ENCODE data around the gene RAD23B. TPM values are rescaled to one million over a fixed set of nuclear protein-coding genes. Genes with fewer than 3 reads are reported as not detected.

Gene RAD23B
- total and polyA plus RNA-seq, 2 of the 13 experiments (the other 11 are each of a cell fraction or from before 2014, with no cell fraction given): 133 to 156 TPM

GRCh38 chr9:107368696-107369095, 85.6 kb downstream of the RAD23B start (continued):
- peak; percentile 32; the same call in 1 of the 2 replicates for TF ChIP-seq SALL1 (CRISPR knock-in tag; IDR thresholded peaks at IDR 0.05)
- no peak for TF ChIP-seq ZNF496 (CRISPR knock-in tag; IDR thresholded peaks at IDR 0.05; ENCODE audit: insufficient replicate concordance)
- no peak for TF ChIP-seq ISL2 (CRISPR knock-in tag; IDR thresholded peaks at IDR 0.05)
- TF ChIP-seq ZNF740 (CRISPR knock-in tag; IDR thresholded peaks at IDR 0.05): no peak
- no peak for TF ChIP-seq HNRNPL (IDR thresholded peaks at IDR 0.05; ENCODE audit: low read depth, low read length)
- no peak for TF ChIP-seq GMEB2 (CRISPR knock-in tag; IDR thresholded peaks at IDR 0.05; ENCODE audit: low read depth)
- no peak for TF ChIP-seq ZNF557 (CRISPR knock-in tag; IDR thresholded peaks at IDR 0.05)
- TF ChIP-seq SOX13 (IDR thresholded peaks at IDR 0.05): no peak
- 0 out of 4 replicates have a peak, but pooled peaks of 1 of the 2 experiments have one; percentile 4 for TF ChIP-seq SOX13 (CRISPR knock-in tag; conservative IDR thresholded peaks at IDR 0.05 in 1 of 2, IDR thresholded peaks at IDR 0.05 in 1 of 2)
- no peak for TF ChIP-seq TGIF2 (CRISPR knock-in tag; IDR thresholded peaks at IDR 0.05)
- TF ChIP-seq TEAD3 (CRISPR knock-in tag; optimal IDR thresholded peaks at IDR 0.05; ENCODE audit: borderline replicate concordance): peak; percentile 18
- TF ChIP-seq ATF7-NPFF (CRISPR knock-in tag; IDR thresholded peaks at IDR 0.05; ENCODE audit: low read depth): no peak
- TF ChIP-seq SSRP1 (CRISPR knock-in tag; IDR thresholded peaks at IDR 0.05): no peak
- peak; percentile 27; the same call in 1 of the 2 replicates for TF ChIP-seq BHLHE40 (IDR thresholded peaks at IDR 0.05; ENCODE audit: low read length)
- TF ChIP-seq SP140L (CRISPR knock-in tag; IDR thresholded peaks at IDR 0.05; ENCODE audit: borderline replicate concordance): no peak
- TF ChIP-seq, protein P1, sequence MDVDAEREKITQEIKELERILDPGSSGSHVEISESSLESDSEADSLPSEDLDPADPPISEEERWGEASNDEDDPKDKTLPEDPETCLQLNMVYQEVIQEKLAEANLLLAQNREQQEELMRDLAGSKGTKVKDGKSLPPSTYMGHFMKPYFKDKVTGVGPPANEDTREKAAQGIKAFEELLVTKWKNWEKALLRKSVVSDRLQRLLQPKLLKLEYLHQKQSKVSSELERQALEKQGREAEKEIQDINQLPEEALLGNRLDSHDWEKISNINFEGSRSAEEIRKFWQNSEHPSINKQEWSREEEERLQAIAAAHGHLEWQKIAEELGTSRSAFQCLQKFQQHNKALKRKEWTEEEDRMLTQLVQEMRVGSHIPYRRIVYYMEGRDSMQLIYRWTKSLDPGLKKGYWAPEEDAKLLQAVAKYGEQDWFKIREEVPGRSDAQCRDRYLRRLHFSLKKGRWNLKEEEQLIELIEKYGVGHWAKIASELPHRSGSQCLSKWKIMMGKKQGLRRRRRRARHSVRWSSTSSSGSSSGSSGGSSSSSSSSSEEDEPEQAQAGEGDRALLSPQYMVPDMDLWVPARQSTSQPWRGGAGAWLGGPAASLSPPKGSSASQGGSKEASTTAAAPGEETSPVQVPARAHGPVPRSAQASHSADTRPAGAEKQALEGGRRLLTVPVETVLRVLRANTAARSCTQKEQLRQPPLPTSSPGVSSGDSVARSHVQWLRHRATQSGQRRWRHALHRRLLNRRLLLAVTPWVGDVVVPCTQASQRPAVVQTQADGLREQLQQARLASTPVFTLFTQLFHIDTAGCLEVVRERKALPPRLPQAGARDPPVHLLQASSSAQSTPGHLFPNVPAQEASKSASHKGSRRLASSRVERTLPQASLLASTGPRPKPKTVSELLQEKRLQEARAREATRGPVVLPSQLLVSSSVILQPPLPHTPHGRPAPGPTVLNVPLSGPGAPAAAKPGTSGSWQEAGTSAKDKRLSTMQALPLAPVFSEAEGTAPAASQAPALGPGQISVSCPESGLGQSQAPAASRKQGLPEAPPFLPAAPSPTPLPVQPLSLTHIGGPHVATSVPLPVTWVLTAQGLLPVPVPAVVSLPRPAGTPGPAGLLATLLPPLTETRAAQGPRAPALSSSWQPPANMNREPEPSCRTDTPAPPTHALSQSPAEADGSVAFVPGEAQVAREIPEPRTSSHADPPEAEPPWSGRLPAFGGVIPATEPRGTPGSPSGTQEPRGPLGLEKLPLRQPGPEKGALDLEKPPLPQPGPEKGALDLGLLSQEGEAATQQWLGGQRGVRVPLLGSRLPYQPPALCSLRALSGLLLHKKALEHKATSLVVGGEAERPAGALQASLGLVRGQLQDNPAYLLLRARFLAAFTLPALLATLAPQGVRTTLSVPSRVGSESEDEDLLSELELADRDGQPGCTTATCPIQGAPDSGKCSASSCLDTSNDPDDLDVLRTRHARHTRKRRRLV (CRISPR knock-in tag; IDR thresholded peaks at IDR 0.05): no peak
- TF ChIP-seq MXD3 (CRISPR knock-in tag; IDR thresholded peaks at IDR 0.05): 0 out of 2 replicates have a peak, but pooled peaks have one; percentile 42
- TF ChIP-seq PITX1 (CRISPR knock-in tag; IDR thresholded peaks at IDR 0.05): 0 out of 2 replicates have a peak, but pooled peaks have one; percentile 41
- 0 out of 2 replicates have a peak, but pooled peaks have one; percentile 23 for TF ChIP-seq BORCS8-MEF2B (CRISPR knock-in tag; IDR thresholded peaks at IDR 0.05)
- TF ChIP-seq ARHGAP35 (CRISPR knock-in tag; IDR thresholded peaks at IDR 0.05; ENCODE audit: borderline replicate concordance): no peak
- peak; percentile 18; the same call in 1 of the 2 replicates for TF ChIP-seq MED1 (CRISPR knock-in tag; IDR thresholded peaks at IDR 0.05)
- TF ChIP-seq KDM3A (CRISPR knock-in tag; IDR thresholded peaks at IDR 0.05; ENCODE audit: low read depth): no peak
- no peak for TF ChIP-seq KLF16 (CRISPR knock-in tag; IDR thresholded peaks at IDR 0.05)
- TF ChIP-seq ZMYM4 (CRISPR knock-in tag; IDR thresholded peaks at IDR 0.05): 0 out of 2 replicates have a peak, but pooled peaks have one; percentile 26
- TF ChIP-seq ZC3H4 (CRISPR knock-in tag; IDR thresholded peaks at IDR 0.05; ENCODE audit: borderline replicate concordance): no peak

Measured in HepG2 (cell line).